GM12878 (cell line): ENCODE data around the gene RPL27A. TPM values are rescaled to one million over a fixed set of nuclear protein-coding genes. Genes with fewer than 3 reads are reported as not detected.

Experiments used
- ATAC-seq: fragments of 200-7000 bp; cut with Tn5 transposase; 3 replicates; pipeline ENCODE4 v1.9.1; 2020; ENCODE audit warnings: mild to moderate bottlenecking, moderate library complexity
- BruUV-seq: library from RNA; stranded (reverse); fragments of 400-500 nt; replicated peaks from 2 replicates; lab custom pipeline; 2021; lab: Mats Ljungman, UMichigan
- CTCF ChIA-PET: fragments of 300-600 bp; sonication (Branson Sonifier 250); formaldehyde crosslinking; extraction: SDS; loops from one replicate; lab custom pipeline; 2021; ENCODE audit warnings: inconsistent platforms; lab: Yijun Ruan, JAX
- POLR2A ChIA-PET: fragments of 350-600 bp; formaldehyde crosslinking; extraction: SDS; loops from one replicate; lab custom pipeline; 2021; ENCODE audit warnings: inconsistent platforms; lab: Charles Lee
- RAD21 ChIA-PET: fragments of 300-600 bp; sonication (Branson Sonifier 250); formaldehyde crosslinking; loops from one replicate; lab custom pipeline; 2023; ENCODE audit warnings: antibody characterized with exemption; ENCODE audit not compliant: unreplicated experiment; lab: Charles Lee
- SMC1A ChIA-PET: fragments of 300-600 bp; sonication (Branson Sonifier 250); formaldehyde crosslinking; loops from one replicate; lab custom pipeline; 2023; ENCODE audit not compliant: unreplicated experiment, uncharacterized antibody; lab: Charles Lee
- DNase-seq: peaks from one replicate; pipeline ENCODE4 v3.0.0-alpha.2; 2011; ENCODE audit warnings: low read depth, low spot score
- FAIRE-seq: peaks from 3 replicates; lab custom pipeline; 2011; peaks lifted over from hg19 to GRCh38; lab: Jason Lieb, UNC
- H2AFZ ChIP-seq: 2 replicates; pipeline ENCODE4 v1.6.0; 2011; ENCODE audit warnings: low read depth, low read length, control low read depth; ENCODE audit not compliant: control insufficient read depth
- H3K27ac ChIP-seq: 2 replicates; pipeline ENCODE4 v1.5.1; 2011; ENCODE audit warnings: control low read depth; ENCODE audit not compliant: control insufficient read depth, insufficient read depth
- H3K27me3 ChIP-seq, 2 experiments: replicated peaks in 1 of 2; 2 replicates each; pipeline versions ENCODE4 v1.6.0 to v1.6.1; 2011; ENCODE audit warnings: low read length in 1 of 2; ENCODE audit not compliant: control insufficient read depth in 2 of 2, insufficient read depth in 2 of 2
- H3K36me3 ChIP-seq, 2 experiments: 2 replicates each; pipeline ENCODE4 v1.5.1; 2011; ENCODE audit warnings: low read length in 1 of 2; ENCODE audit not compliant: control insufficient read depth in 2 of 2, insufficient read depth in 2 of 2
- H3K4me1 ChIP-seq: 2 replicates; pipeline ENCODE4 v1.6.1; 2011; ENCODE audit warnings: mild to moderate bottlenecking, low read length, moderate library complexity, mixed read lengths; ENCODE audit not compliant: control insufficient read depth, insufficient read depth
- H3K4me2 ChIP-seq: 2 replicates; pipeline ENCODE4 v1.6.0; 2011; ENCODE audit warnings: control low read depth; ENCODE audit not compliant: control insufficient read depth, insufficient read depth
- H3K4me3 ChIP-seq: fragments of 200-600 bp; sonication (generic); 2 replicates; pipeline ENCODE4 v1.5.1; 2016
- H3K79me2 ChIP-seq: 2 replicates; pipeline ENCODE4 v1.6.0; 2011; ENCODE audit warnings: low read length; ENCODE audit not compliant: control insufficient read depth, insufficient read depth
- H3K9ac ChIP-seq: 2 replicates; pipeline ENCODE4 v1.8.0; 2011; ENCODE audit warnings: low read length, control low read depth, mixed read lengths; ENCODE audit not compliant: control insufficient read depth, insufficient read depth
- H3K9me3 ChIP-seq: replicated peaks from 3 replicates; pipeline ENCODE4 v1.5.1; 2011; ENCODE audit warnings: mild to moderate bottlenecking, low read length; ENCODE audit not compliant: control insufficient read depth, insufficient read depth
- H4K20me1 ChIP-seq: 2 replicates; pipeline ENCODE4 v1.6.0; 2011; ENCODE audit not compliant: control insufficient read depth, insufficient read depth
- CBX5 ChIP-seq: sonication (generic); IDR thresholded peaks from 2 replicates; pipeline ENCODE4 v1.6.1; 2016; ENCODE audit warnings: low read depth, moderate library complexity, mild to moderate bottlenecking, inconsistent platforms
- IKZF2 ChIP-seq, 2 experiments: fragments of 450-650 bp; IDR thresholded peaks; 2 replicates each; pipeline ENCODE4 v1.6.1; 2017; ENCODE audit warnings: mild to moderate bottlenecking in 2 of 2, moderate library complexity in 2 of 2
- KDM1A ChIP-seq: fragments of 200-600 bp; sonication (generic); IDR thresholded peaks from 2 replicates; pipeline ENCODE4 v1.6.1; 2016; ENCODE audit warnings: borderline replicate concordance
- MEF2B ChIP-seq: fragments of 450-650 bp; IDR thresholded peaks from 2 replicates; pipeline ENCODE4 v1.6.1; 2018; ENCODE audit warnings: mild to moderate bottlenecking, moderate library complexity; ENCODE audit not compliant: partially characterized antibody, poor library complexity, severe bottlenecking
- STAT3 ChIP-seq: IDR thresholded peaks from 2 replicates; pipeline ENCODE4 v1.6.1; 2011; ENCODE audit warnings: low read depth, low read length, improper control_type of control experiment
- ZNF384 ChIP-seq: IDR thresholded peaks from 2 replicates; pipeline ENCODE4 v1.6.1; 2012; ENCODE audit warnings: low read depth, mild to moderate bottlenecking, low read length, improper control_type of control experiment, borderline replicate concordance
- WGBS: methylation state at CpG from one replicate; pipeline ENCODE4 v1.1.6; 2016; ENCODE audit warnings: low lambda C conversion rate; ENCODE audit not compliant: insufficient replicate concordance, insufficient coverage; ENCODE audit errors: missing lambda C conversion rate; 5-methylcytosine and 5-hydroxymethylcytosine counted together
- in situ Hi-C: fragments of 300-500 bp; cut with MboI; formaldehyde crosslinking; loops from 9 replicates; pipeline ENCODE4 v1.14.3; 2018; ENCODE audit warnings: mixed read lengths
- intact Hi-C: fragments of 100-400 bp; cut with micrococcal nuclease; formaldehyde crosslinking; loops from one replicate; pipeline ENCODE4 v1.14.2; 2022; ENCODE audit not compliant: unreplicated experiment
- polyA plus RNA-seq, 11 experiments: library from polyadenylated mRNA; depleted of rRNA in 4 of 11; unstranded in 6 of 11; stranded (reverse) in 5 of 11; fragments of >200 nt; fragmentation: Nextera tagmentation in 4 of 11; fragmentation: Illumina TruSeq in 1 of 11; extraction: Ambion mirVana in 4 of 11; extraction: Trizol in 1 of 11; gene quantifications; 1 replicate in 1 of 11; 2 replicates in 10 of 11; pipeline versions ENCODE4 v1.2.1 to v1.2.3, GENCODE V29; 2011 to 2016; ENCODE audit warnings: inconsistent platforms in 2 of 11, missing spikeins in 2 of 11, low read depth in 1 of 11
- total RNA-seq, 4 experiments: library from RNA; depleted of rRNA in 3 of 4; stranded (reverse); fragments of >200 nt in 3 of 4; fragmentation: Illumina TruSeq in 1 of 4; extraction: Trizol in 1 of 4; gene quantifications; 2 replicates each; pipeline versions ENCODE4 v1.2.1 to v1.2.3, GENCODE V29; 2013 to 2021
- TF ChIP-seq, protein P1 (sequence below): IDR thresholded peaks from 2 replicates; pipeline ENCODE4 v1.6.1; 2012; ENCODE audit warnings: low read depth, low read length, improper control_type of control experiment

The RPL27A gene
- total and polyA plus RNA-seq, 10 of the 15 experiments (the other 5 are each of a cell fraction or from before 2014, with no cell fraction given) = 978 to 4,776 (median 1,959) TPM

GRCh38 chr11:8681837-8682302 is 722 bp upstream of the RPL27A start:
- in situ Hi-C loops = loop anchor here (5.0 kb wide), 1 partner anchor 275 kb away; no protein-coding TSS in a partner anchor
- POLR2A ChIA-PET = interaction anchor here (0.7 to 2.1 kb wide), 5 partner anchors 8 to 283 kb away, joined by 3 to 10 read pairs (median 5); partner anchors contain the start of gene TMEM9B
- ATAC-seq = no peak; the same call in 2 of the 3 replicates
- TF ChIP-seq, protein P1, sequence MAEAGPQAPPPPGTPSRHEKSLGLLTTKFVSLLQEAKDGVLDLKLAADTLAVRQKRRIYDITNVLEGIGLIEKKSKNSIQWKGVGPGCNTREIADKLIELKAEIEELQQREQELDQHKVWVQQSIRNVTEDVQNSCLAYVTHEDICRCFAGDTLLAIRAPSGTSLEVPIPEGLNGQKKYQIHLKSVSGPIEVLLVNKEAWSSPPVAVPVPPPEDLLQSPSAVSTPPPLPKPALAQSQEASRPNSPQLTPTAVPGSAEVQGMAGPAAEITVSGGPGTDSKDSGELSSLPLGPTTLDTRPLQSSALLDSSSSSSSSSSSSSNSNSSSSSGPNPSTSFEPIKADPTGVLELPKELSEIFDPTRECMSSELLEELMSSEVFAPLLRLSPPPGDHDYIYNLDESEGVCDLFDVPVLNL = no peak
- TF ChIP-seq CBX5 = peak; percentile 27; the same call in 1 of the 2 replicates
- no peak for TF ChIP-seq KDM1A
- no peak for TF ChIP-seq MEF2B
- peak in 1 of 2 experiments; percentile 16; a peak in 1 of 4 replicates for TF ChIP-seq IKZF2 (IDR thresholded peaks at IDR 0.05)
- TF ChIP-seq STAT3 = no peak
- no peak for TF ChIP-seq ZNF384
- RAD21 ChIA-PET = interaction anchor here (0.8 to 1.4 kb wide), 8 partner anchors 8 to 278 kb away, joined by 3 to 6 read pairs (median 4); partner anchors contain the start of gene AKIP1
- BruUV-seq = TSS peak; percentile 91
- FAIRE-seq = peak; percentile 35
- Histone ChIP-seq H3K79me2 (peaks cover 56% of the 10 kb centered on the region), H2AFZ (peak overlapping the region; percentile 72), H3K27ac (peak overlapping the region; percentile 99), H3K9ac (peak overlapping the region; percentile 100), H3K9me3 (no peaks in the 10 kb centered on the region), H3K36me3 (peaks cover 8 to 24% of the 10 kb centered on the region in 2 experiments), H3K4me1 (peaks cover 18% of the 10 kb centered on the region), H4K20me1 (peaks cover 5% of the 10 kb centered on the region; the same call in 1 of the 2 replicates), H3K4me3 (peak overlapping the region; percentile 88), H3K27me3 (no peaks in the 10 kb centered on the region), H3K4me2 (peak overlapping the region; percentile 77)
- intact Hi-C loops = loop anchor here (10.0 kb wide), 1 partner anchor 147 kb away; no protein-coding TSS in a partner anchor
- CTCF ChIA-PET = interaction anchor here (1.9 kb wide), 1 partner anchor 278 kb away, joined by 9 read pairs; no protein-coding TSS in a partner anchor
- peak; percentile 8 for DNase-seq
- WGBS = 8% methylated on average over 14 of the region's 14 CpGs
- SMC1A ChIA-PET = interaction anchor here (0.9 to 1.7 kb wide), 4 partner anchors 14 to 279 kb away, joined by 3 to 5 read pairs (median 4); no protein-coding TSS in a partner anchor
